Stimulated activated naive CD4-positive, alpha-beta T cell treated with Interleukin-2 at 50 U/mL for 16 hours (primary cell): ENCODE measurements around the gene PLA2G3.
"Not testable (repeated sequence)": the region's sequence is repeated elsewhere in the genome, so short reads cannot be mapped to it uniquely, and the experiment has no call there.

Experiments
- DNase-seq: peaks from one replicate; lab custom pipeline; 2025; lab: John Stamatoyannopoulos, UW

The PLA2G3 gene, protein sequence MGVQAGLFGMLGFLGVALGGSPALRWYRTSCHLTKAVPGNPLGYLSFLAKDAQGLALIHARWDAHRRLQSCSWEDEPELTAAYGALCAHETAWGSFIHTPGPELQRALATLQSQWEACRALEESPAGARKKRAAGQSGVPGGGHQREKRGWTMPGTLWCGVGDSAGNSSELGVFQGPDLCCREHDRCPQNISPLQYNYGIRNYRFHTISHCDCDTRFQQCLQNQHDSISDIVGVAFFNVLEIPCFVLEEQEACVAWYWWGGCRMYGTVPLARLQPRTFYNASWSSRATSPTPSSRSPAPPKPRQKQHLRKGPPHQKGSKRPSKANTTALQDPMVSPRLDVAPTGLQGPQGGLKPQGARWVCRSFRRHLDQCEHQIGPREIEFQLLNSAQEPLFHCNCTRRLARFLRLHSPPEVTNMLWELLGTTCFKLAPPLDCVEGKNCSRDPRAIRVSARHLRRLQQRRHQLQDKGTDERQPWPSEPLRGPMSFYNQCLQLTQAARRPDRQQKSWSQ

GRCh38 chr22:31139866-31140716 lies at the start of gene PLA2G3:
TSS of gene PLA2G3 (minus strand) at chr22:31140508. CDS start at chr22:31140354, 154 bp downstream.
- DNase-seq, result no peak

GRCh38 chr22:31187627-31188026 lies 47.3 kb upstream of the PLA2G3 start:
- DNase-seq, result no peak

DNA sequence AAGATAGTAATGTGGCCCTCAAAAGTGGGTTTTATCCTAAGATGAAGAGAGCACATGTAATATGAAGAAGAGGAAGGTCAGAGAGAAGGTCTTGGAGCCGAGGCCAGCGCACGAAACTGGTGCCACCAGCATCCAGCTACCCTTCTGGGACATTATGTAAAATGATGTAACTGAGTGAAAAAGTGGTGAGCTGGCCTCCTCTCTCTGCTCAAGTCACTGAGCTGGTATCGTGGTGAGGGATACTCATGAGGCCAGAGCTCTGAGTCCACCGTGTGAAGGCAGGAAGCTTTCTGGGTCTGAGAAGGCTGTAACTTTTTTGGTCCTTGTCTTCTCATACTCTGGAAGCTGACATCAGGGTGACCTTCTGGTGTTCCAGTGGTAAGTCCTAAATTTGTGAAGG lies 44.7 kb upstream of the PLA2G3 start:
- DNase-seq, result no peak

DNA sequence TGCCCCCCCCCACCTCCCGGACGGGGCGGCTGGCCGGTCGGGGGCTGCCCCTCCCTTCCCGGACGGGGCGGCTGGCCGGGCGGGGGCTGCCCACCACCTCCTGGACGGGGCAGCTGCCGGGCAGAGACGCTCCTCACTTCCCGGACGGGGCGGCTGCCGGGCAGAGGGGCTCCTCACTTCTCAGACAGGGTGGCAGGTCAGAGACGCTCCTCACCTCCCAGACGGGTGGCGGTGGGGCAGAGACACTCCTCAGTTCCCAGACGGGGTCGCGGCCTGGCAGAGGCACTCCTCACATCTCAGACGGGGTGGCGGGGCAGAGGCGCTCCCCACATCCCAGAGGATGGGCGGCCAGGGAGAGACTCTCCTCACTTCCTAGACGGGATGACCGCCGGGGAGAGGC lies 43.7 kb upstream of the PLA2G3 start:
- DNase-seq, result no peak

GRCh38 chr22:31179345-31179744 lies 39.0 kb upstream of the PLA2G3 start:
- no peak for DNase-seq

DNA sequence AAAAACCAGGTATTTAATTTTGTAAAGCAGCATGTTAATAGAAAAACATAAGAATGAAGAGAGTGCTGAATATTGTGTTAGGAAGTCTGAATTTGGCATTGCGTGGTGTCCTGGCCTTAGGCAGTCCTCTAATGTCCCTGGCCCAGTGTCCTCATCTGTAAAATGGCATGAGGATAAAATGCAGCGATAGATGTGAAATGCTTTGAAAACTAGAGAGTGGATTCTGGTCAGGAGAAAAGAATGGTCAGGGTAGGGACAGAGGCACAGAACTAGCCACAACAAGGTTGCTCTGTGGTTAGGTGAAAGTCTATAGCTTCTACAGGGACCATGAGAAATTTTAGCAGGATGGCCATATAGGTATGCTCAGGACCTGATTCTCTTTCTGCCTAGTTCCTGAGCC lies 38.6 kb upstream of the PLA2G3 start:
- DNase-seq, result no peak

GRCh38 chr22:31177420-31178162 lies 37.3 kb upstream of the PLA2G3 start:
- DNase-seq, result no peak

DNA sequence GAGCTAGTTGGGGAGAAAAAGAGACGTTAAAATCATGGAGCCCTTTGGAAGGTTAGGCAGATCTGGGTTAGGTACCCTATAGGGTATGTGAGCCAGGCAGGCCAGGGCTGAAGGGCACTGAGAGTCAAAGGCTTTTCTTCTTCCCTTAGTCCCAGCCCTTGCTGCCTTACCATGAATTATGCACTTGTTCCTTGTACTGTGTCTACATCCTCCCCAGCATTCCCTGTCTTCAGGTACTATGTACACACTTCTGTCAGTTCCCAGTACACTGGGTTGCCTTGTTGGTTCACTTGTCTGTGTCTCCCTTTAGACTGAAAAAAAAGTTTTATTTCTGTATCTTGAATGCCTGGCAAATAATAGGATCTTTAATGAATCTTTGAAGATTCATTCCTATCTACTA lies 36.6 kb upstream of the PLA2G3 start:
- DNase-seq, result no peak

- DNase-seq, result no peak
Measured at GRCh38 chr22:31173386-31174145, 33.3 kb upstream of the PLA2G3 start.

- DNase-seq, result not testable (repeated sequence)
Measured at GRCh38 chr22:31171734-31172133, 31.4 kb upstream of the PLA2G3 start.

- DNase-seq, result no peak
Measured at GRCh38 chr22:31170971-31171370, 30.7 kb upstream of the PLA2G3 start.

DNA sequence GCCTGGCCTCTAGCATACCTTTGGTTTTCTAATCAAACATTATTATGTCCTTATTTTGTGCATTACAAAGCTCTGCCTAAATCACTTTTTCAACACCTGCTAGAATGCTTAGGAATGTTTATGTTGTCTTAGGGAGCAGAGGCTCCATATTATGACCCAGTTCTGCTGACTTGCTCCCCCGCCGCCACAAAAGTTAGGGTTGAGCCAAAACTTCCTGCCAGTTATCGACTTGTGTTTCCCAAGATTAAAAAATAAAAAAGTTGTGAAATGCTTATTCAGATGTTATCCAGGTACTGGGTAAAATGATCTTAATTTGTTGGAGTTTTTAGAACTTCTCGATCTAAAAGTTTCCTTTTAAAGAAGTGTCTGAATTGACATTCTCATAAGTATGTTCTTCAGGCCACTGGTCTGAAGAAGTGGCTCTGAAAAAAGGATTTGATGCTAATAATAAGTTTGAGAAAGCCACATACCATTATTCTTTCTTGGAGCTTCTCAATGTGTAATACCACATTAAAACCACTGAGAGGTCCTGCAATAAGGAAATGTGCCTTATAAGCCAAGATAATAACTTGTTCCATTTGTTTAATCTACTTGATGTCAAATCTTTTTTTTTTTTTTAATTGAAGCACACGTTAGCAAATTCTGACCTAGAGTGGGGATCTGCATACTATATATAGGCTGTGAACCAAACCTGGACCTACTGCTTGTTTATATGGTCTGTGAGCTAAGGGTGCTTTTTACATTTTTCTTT lies 21.9 kb upstream of the PLA2G3 start:
- no peak for DNase-seq

- DNase-seq, result no peak
Measured at GRCh38 chr22:31161386-31161785, 21.1 kb upstream of the PLA2G3 start.

- DNase-seq, result peak; percentile 24
Measured at GRCh38 chr22:31160328-31160978, 20.1 kb upstream of the PLA2G3 start.

GRCh38 chr22:31155422-31155821 lies 15.1 kb upstream of the PLA2G3 start:
- no peak for DNase-seq

- DNase-seq, result no peak
Measured at GRCh38 chr22:31154975-31155374, 14.7 kb upstream of the PLA2G3 start.

DNA sequence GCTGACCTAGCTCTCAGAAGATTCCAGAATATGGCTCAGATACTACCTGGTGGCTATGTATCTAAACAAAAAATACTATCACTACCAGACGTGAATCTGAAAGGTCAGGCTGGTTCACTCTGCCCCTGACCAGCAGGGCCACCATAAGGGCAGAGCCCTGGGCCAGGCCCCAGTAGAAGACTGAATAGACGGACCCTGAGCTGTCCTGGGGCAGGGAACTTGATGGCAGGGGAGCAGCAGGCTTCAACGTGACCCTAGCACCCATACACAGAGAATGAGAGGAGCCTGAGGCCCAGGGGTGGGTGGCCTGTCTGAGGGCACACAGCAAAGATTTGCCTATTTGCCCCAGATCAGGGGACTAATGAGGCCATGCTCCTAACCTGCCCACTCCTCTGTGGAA lies 13.0 kb upstream of the PLA2G3 start:
- DNase-seq, result no peak

DNA sequence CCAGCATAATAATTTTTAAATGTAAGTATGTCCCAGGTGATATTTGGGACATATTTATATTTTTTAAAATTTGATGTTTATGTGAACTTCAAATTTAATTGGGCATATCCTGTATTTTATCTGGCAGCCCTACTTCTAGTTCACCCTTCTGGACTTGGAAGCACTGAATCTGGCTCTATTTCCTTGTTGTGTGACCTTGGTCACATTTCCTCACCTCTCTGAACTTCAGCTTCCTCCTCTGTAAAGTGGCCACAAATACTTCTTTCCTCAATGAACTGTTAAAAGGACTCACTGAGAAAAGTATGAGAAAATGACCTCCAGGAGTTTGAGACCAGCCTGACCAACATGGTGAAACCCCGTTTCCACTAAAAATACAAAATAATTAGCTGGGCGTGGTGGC lies 11.6 kb upstream of the PLA2G3 start:
- DNase-seq, result no peak

- no peak for DNase-seq
Measured at GRCh38 chr22:31150615-31151014, 10.3 kb upstream of the PLA2G3 start.

DNA sequence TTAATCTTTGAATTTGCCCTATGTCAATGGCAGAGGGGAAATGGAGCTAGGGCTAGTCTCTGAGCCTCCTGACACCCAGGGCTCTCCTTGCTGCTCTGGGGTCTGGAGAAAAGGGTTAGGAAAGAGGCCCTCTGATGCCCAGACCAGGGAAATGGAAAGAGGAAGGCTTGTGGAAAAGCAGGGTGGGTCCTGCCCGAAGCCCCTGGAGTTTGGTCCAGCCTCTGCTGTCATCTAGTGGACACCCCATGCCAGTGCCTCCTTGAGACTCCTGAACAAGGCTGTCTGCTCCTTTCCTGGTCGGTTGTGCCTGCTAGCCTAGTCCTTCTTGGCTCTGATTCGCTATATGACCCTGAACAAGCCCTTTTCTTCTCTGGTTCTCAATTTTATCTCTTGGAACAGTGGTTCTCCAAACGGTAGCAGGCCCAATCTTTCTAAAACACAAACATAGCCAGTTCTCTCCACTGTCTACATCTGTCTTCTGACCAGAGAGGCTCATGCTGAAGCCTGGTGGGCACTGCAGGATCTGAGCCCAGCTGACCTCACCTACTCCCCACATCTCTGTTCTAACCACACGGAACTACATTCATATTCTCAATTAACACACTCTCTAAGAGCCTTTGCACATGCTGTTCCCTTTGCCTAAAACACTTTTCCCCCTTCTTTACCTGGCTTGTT lies 8.8 kb upstream of the PLA2G3 start:
- no peak for DNase-seq
